HepG2 (cell line): Measurements from ENCODE around the gene ETFA. TPM values are rescaled to one million over a fixed set of nuclear protein-coding genes. Genes with fewer than 3 reads are reported as not detected.

Experiments used
- IKZF4 ChIP-seq: sonication (generic); formaldehyde crosslinking; IDR thresholded peaks from 2 replicates; pipeline ENCODE4 v1.5.1; 2020; ENCODE audit warnings: borderline replicate concordance, mild to moderate bottlenecking, low read depth, missing genetic modification reagents; ENCODE audit errors: not compliant biosample characterization
- KDM5A ChIP-seq: fragments of 200-600 bp; sonication (generic); IDR thresholded peaks from 2 replicates; pipeline ENCODE4 v1.7.0; 2018; ENCODE audit warnings: antibody characterized with exemption, mild to moderate bottlenecking, low read length, borderline replicate concordance
- MTA1 ChIP-seq: sonication (generic); formaldehyde crosslinking; IDR thresholded peaks from 2 replicates; pipeline ENCODE4 v1.4.0; 2020; ENCODE audit warnings: missing genetic modification reagents, mild to moderate bottlenecking, borderline replicate concordance
- NCOA5 ChIP-seq: sonication (generic); formaldehyde crosslinking; IDR thresholded peaks from 2 replicates; pipeline ENCODE4 v1.4.0; 2020; ENCODE audit warnings: missing genetic modification reagents
- NFIB ChIP-seq: sonication (generic); formaldehyde crosslinking; IDR thresholded peaks from 2 replicates; pipeline ENCODE4 v1.9.0; 2021; ENCODE audit warnings: missing genetic modification reagents, mild to moderate bottlenecking, borderline replicate concordance
- RARA ChIP-seq: IDR thresholded peaks from 2 replicates; pipeline ENCODE4 v1.6.1; 2016; ENCODE audit warnings: missing genetic modification reagents, missing compliant biosample characterization
- ZNF234 ChIP-seq: sonication (generic); formaldehyde crosslinking; conservative IDR thresholded peaks from 2 replicates; pipeline ENCODE4 v1.5.1; 2020; ENCODE audit warnings: mild to moderate bottlenecking, missing genetic modification reagents
- ZNF292 ChIP-seq: sonication (generic); formaldehyde crosslinking; IDR thresholded peaks from 2 replicates; pipeline ENCODE4 v1.8.1; 2022; ENCODE audit warnings: mild to moderate bottlenecking, low read depth, missing genetic modification reagents, borderline replicate concordance
- ZNF567 ChIP-seq: sonication (generic); formaldehyde crosslinking; IDR thresholded peaks from 2 replicates; pipeline ENCODE4 v1.8.1; 2023; ENCODE audit warnings: mild to moderate bottlenecking, missing genetic modification reagents, borderline replicate concordance
- ZNF614 ChIP-seq: IDR thresholded peaks from 2 replicates; pipeline ENCODE4 v1.6.1; 2018; ENCODE audit warnings: missing biosample characterization, missing genetic modification reagents, inconsistent platforms, borderline replicate concordance
- ZNF629 ChIP-seq: sonication (generic); formaldehyde crosslinking; conservative IDR thresholded peaks from 2 replicates; pipeline ENCODE4 v1.5.0; 2020; ENCODE audit warnings: missing genetic modification reagents
- polyA plus RNA-seq, 8 experiments: library from polyadenylated mRNA; depleted of rRNA in 3 of 8; stranded (reverse) in 7 of 8; unstranded in 1 of 8; fragments of >200 nt; fragmentation: Illumina TruSeq in 4 of 8; extraction: Trizol in 4 of 8; gene quantifications; 2 replicates each; pipeline versions ENCODE4 v1.2.1 to v1.2.3, GENCODE V29; 2011 to 2016; ENCODE audit warnings: low read depth in 4 of 8, missing spikeins in 1 of 8, mixed read lengths in 1 of 8; ENCODE audit not compliant: insufficient read depth in 1 of 8
- total RNA-seq, 5 experiments: library from RNA; depleted of rRNA; stranded (reverse); fragments of >200 nt; fragmentation: Illumina TruSeq; extraction: Trizol; gene quantifications; 2 replicates each; pipeline ENCODE4 v1.2.3, GENCODE V29; 2016; ENCODE audit warnings: low read depth in 1 of 5
- TF ChIP-seq, protein P1 (sequence below): sonication (generic); formaldehyde crosslinking; IDR thresholded peaks from 2 replicates; pipeline ENCODE4 v1.4.0; 2020; ENCODE audit warnings: low read depth, missing genetic modification reagents
- TF ChIP-seq, protein P2 (sequence below): sonication (generic); formaldehyde crosslinking; IDR thresholded peaks from 2 replicates; pipeline ENCODE4 v1.8.1; 2023; ENCODE audit warnings: mild to moderate bottlenecking, moderate library complexity, missing genetic modification reagents
- TF ChIP-seq, protein P3 (sequence below): sonication (generic); formaldehyde crosslinking; IDR thresholded peaks from 2 replicates; pipeline ENCODE4 v1.8.1; 2023; ENCODE audit warnings: missing genetic modification reagents, inconsistent platforms, borderline replicate concordance
- TF ChIP-seq, protein P4 (sequence below): IDR thresholded peaks from 2 replicates; pipeline ENCODE4 v1.6.1; 2016; ENCODE audit warnings: control low read depth
- TF ChIP-seq, protein P5 (sequence below): fragments of 450-650 bp; IDR thresholded peaks from 2 replicates; pipeline ENCODE4 v1.6.1; 2016

ETFA gene
- total and polyA plus RNA-seq, 2 of the 13 experiments (the other 11 are each of a cell fraction or from before 2014, with no cell fraction given): 291 to 396 TPM

DNA sequence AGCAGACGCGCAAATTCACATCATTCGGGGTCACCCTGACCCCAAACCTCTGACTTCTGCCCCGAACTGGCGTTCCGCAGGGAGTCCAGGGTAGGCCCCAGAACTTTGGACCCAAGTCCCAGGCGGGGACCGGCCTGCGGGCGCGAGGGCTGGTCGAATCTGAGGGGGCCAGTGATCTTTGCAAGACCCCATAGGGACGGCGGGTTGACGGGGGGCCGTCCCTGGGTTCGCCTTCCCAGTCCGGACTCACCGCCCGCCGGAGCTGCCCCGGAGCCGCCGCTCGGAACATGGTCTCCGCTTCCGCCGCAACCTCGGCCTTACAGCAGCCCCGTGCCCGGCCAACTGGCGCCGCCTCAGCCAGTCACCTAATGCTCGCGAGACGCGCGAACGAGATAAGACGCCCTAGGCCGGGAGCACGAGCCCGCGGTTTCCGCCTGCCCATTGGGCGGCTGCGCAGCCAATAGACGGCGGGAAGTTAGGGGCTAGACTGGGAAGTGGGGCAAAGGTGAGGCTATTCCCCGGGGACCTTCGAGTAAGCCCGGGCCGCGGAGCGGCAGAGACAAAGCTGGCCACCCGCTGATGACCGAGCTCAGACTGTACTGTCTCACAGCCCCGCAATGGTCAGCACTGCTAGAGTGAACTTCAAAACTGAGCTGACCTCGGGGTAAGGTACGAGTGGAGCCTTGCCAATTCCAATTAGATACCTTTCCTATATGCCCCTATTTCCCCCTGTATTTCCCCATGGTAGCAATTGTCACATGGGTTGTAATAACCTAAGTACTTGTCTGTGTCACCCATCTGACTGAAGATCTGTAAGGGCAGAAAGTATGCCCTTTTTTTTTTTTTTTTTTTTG lies at the start of gene ETFA (continued):
- TF ChIP-seq, protein P1, sequence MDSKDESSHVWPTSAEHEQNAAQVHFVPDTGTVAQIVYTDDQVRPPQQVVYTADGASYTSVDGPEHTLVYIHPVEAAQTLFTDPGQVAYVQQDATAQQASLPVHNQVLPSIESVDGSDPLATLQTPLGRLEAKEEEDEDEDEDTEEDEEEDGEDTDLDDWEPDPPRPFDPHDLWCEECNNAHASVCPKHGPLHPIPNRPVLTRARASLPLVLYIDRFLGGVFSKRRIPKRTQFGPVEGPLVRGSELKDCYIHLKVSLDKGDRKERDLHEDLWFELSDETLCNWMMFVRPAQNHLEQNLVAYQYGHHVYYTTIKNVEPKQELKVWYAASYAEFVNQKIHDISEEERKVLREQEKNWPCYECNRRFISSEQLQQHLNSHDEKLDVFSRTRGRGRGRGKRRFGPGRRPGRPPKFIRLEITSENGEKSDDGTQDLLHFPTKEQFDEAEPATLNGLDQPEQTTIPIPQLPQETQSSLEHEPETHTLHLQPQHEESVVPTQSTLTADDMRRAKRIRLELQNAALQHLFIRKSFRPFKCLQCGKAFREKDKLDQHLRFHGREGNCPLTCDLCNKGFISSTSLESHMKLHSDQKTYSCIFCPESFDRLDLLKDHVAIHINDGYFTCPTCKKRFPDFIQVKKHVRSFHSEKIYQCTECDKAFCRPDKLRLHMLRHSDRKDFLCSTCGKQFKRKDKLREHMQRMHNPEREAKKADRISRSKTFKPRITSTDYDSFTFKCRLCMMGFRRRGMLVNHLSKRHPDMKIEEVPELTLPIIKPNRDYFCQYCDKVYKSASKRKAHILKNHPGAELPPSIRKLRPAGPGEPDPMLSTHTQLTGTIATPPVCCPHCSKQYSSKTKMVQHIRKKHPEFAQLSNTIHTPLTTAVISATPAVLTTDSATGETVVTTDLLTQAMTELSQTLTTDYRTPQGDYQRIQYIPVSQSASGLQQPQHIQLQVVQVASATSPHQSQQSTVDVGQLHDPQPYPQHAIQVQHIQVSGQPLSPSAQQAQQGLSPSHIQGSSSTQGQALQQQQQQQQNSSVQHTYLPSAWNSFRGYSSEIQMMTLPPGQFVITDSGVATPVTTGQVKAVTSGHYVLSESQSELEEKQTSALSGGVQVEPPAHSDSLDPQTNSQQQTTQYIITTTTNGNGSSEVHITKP (CRISPR knock-in tag): peak; percentile 48; the same call in 1 of the 2 replicates
- TF ChIP-seq, protein P2, sequence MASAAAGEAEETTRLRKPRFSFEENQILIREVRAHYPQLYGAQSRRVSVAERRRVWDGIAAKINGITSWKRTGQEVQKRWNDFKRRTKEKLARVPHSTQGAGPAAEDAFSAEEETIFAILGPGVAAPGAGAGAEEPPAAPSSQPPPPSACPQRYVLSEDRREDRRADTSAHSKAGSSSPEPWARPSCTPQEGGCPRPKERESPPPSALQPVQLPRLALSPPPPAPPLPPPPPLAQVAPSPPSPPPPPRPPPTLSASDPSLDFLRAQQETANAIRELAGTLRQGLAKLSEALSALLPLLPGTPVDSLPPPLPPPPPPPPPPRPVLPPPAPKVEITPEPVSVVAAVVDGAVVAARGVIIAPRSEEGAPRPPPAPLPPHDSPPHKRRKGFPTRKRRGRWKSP (CRISPR knock-in tag): peak; percentile 69; the same call in 1 of the 2 replicates
- TF ChIP-seq ZNF629 (CRISPR knock-in tag): 0 out of 2 replicates have a peak, but pooled peaks have one; percentile 4
- TF ChIP-seq ZNF614 (CRISPR knock-in tag): peak; percentile 64; the same call in 1 of the 2 replicates
- TF ChIP-seq, protein P3, sequence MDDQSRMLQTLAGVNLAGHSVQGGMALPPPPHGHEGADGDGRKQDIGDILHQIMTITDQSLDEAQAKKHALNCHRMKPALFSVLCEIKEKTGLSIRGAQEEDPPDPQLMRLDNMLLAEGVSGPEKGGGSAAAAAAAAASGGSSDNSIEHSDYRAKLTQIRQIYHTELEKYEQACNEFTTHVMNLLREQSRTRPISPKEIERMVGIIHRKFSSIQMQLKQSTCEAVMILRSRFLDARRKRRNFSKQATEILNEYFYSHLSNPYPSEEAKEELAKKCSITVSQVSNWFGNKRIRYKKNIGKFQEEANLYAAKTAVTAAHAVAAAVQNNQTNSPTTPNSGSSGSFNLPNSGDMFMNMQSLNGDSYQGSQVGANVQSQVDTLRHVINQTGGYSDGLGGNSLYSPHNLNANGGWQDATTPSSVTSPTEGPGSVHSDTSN: no peak
- no peak for TF ChIP-seq NFIB (CRISPR knock-in tag)
- TF ChIP-seq IKZF4 (CRISPR knock-in tag): peak; percentile 53
- no peak for TF ChIP-seq NCOA5 (CRISPR knock-in tag)
- peak; percentile 84; the same call in 1 of the 2 replicates for TF ChIP-seq MTA1 (CRISPR knock-in tag)
- TF ChIP-seq, protein P4, sequence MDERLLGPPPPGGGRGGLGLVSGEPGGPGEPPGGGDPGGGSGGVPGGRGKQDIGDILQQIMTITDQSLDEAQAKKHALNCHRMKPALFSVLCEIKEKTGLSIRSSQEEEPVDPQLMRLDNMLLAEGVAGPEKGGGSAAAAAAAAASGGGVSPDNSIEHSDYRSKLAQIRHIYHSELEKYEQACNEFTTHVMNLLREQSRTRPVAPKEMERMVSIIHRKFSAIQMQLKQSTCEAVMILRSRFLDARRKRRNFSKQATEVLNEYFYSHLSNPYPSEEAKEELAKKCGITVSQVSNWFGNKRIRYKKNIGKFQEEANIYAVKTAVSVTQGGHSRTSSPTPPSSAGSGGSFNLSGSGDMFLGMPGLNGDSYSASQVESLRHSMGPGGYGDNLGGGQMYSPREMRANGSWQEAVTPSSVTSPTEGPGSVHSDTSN: no peak
- 0 out of 2 replicates have a peak, but pooled peaks have one; percentile 36 for TF ChIP-seq RARA (CRISPR knock-in tag)
- TF ChIP-seq KDM5A: no peak
- TF ChIP-seq ZNF567 (CRISPR knock-in tag): 0 out of 2 replicates have a peak, but pooled peaks have one; percentile 79
- TF ChIP-seq ZNF292 (CRISPR knock-in tag): 0 out of 2 replicates have a peak, but pooled peaks have one; percentile 29
- TF ChIP-seq, protein P5, sequence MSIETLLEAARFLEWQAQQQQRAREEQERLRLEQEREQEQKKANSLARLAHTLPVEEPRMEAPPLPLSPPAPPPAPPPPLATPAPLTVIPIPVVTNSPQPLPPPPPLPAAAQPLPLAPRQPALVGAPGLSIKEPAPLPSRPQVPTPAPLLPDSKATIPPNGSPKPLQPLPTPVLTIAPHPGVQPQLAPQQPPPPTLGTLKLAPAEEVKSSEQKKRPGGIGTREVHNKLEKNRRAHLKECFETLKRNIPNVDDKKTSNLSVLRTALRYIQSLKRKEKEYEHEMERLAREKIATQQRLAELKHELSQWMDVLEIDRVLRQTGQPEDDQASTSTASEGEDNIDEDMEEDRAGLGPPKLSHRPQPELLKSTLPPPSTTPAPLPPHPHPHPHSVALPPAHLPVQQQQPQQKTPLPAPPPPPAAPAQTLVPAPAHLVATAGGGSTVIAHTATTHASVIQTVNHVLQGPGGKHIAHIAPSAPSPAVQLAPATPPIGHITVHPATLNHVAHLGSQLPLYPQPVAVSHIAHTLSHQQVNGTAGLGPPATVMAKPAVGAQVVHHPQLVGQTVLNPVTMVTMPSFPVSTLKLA: peak; percentile 49
- no peak; the same call in 1 of the 2 replicates for TF ChIP-seq ZNF234
